NCI-H146 (cell line): Measurements from ENCODE around the gene RETREG3.

Source experiments
- DNase-seq: peaks from one replicate; lab custom pipeline; 2025; lab: John Stamatoyannopoulos, UW

The RETREG3 gene

DNA sequence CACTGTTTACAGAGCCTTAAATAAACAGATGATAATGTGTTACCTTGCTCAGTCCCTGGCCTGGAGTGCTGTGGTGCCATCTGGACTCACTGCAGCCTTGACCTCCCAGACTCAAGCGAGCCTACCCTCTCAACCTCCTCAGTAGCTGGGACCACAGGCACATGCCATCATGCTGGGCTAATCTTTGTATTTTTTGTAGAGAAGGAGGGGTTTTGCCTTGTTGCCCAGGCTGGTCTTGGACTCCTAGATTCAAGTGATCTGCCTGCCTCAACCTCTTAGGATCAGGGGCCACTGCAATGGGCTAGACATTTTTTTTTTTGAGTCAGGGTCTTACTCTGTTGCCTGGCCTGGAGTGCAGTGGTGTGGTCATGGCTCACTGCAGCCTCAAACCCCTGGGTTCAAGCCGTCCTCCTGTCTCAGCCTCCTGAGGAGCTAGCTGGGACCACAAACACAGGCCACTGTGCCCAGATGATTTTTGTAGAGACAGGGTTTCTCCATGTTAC, 78.2 kb downstream of the RETREG3 start:
- DNase-seq = peak; percentile 80
